Vagina (tissue), 2 donors: Measurements from ENCODE around the gene NDUFA3.

Experiments
- POLR2A ChIP-seq, 2 donors: fragments of 450-650 bp; IDR thresholded peaks; one replicate each; pipeline ENCODE4 v1.6.1; 2017; ENCODE audit warnings: antibody characterized with exemption in 2 of 2, mild to moderate bottlenecking in 2 of 2, moderate library complexity in 2 of 2
- TF ChIP-seq, protein P1 (sequence below), 3 experiments: fragments of 450-650 bp in 2 of 3; fragments of 200-600 bp in 1 of 3; sonication (generic) in 1 of 3; IDR thresholded peaks; one replicate each; pipeline ENCODE4 v1.5.1; 2017 to 2019; ENCODE audit warnings: antibody characterized with exemption in 3 of 3, mild to moderate bottlenecking in 2 of 3, moderate library complexity in 2 of 3

DNA sequence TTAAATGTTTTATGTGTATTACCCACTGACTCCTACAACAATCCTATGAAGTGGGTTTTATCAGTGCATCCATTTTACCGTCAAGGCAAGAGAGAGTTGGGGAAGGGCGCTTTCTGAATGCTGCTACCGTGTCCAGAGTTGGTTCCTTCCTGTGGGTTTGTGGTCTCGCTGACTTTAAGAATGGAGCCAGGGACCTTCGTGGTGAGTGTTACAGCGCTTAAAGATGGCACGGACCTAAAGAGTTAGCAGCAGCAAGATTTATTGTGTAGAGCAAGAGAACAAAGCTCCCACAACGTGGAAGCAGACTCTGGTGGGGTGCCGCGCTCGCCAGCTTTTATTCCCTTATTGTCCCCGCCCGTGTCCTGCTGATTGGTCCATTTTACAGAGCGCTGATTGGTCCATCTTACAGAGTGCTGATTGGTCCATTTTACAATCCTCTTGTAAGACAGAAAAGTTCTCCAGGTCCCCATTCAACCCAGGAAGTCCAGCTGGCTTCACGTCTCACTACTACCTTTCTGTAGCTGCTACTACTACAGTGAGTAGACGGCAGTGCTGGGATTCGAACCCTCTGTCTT is 8.1 kb upstream of the NDUFA3 start:
- TF ChIP-seq POLR2A (IDR thresholded peaks at IDR 0.05), result no peak
- TF ChIP-seq, protein P1, sequence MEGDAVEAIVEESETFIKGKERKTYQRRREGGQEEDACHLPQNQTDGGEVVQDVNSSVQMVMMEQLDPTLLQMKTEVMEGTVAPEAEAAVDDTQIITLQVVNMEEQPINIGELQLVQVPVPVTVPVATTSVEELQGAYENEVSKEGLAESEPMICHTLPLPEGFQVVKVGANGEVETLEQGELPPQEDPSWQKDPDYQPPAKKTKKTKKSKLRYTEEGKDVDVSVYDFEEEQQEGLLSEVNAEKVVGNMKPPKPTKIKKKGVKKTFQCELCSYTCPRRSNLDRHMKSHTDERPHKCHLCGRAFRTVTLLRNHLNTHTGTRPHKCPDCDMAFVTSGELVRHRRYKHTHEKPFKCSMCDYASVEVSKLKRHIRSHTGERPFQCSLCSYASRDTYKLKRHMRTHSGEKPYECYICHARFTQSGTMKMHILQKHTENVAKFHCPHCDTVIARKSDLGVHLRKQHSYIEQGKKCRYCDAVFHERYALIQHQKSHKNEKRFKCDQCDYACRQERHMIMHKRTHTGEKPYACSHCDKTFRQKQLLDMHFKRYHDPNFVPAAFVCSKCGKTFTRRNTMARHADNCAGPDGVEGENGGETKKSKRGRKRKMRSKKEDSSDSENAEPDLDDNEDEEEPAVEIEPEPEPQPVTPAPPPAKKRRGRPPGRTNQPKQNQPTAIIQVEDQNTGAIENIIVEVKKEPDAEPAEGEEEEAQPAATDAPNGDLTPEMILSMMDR (IDR thresholded peaks at IDR 0.05), result no peak
